Ishikawa (cell line): Measurements from ENCODE around the gene BCR.

Source experiments
- CEBPB ChIP-seq: IDR thresholded peaks from 2 replicates; pipeline ENCODE4 v1.6.1; 2012
- YY1 ChIP-seq: IDR thresholded peaks from 2 replicates; pipeline ENCODE4 v1.6.1; 2012; ENCODE audit warnings: low read depth

DNA sequence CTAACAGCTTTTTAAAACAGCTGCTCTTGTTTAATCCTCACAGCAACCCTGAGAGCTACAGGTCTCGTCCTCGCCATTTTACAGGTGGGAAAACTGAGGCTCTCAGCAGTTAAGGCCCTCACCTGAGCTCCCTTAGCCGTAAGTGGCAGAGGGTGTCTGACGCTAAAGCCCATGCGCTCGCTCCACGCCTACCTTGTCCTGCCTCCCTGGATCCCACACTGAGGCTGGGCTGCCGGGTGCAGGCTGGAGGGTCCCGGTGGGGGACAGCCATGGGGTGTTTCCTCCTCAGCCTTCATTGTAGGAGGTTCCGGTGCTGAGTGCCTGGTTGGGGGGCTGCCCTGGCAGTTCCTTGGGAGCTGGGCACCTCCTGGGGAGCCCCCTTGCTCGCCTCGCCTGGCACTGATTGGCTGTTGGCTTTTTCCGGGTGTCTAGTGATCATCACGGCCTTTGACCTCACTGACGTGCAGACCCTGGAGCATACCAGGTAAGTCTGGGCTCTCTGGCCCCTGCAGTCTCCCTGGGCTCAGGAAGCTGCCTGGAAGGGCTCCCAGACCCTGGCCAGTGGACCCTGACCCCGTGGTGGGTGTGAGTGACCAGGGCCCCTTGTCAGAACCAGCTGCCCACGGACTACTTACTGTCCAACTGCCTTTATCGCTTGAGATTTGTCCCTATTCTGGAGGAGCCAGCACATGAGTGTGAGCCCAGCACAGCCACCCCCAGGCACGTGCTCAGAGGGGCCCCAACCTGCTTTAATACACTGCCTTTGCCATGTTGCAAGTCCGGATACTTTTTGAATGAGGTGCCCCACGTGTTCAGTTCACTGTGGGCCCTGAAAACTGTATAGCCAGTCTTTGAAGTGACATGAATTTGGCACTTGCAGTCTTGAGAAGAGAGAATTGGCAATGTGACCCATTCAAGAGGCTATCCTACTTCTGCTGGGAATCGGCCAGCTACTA, 22.5 kb upstream of the BCR start:
- TF ChIP-seq YY1 = no peak
- no peak for TF ChIP-seq CEBPB
